Mesenchymal stem cell (in vitro differentiated cells and primary cell): Measurements from ENCODE around the gene APEH. TPM values are rescaled to one million over a fixed set of nuclear protein-coding genes. Genes with fewer than 3 reads are reported as not detected.

Experiments
- DNase-seq: peaks from one replicate; pipeline ENCODE4 v3.0.0-alpha.2; 2013
- H2AFZ ChIP-seq: one replicate; pipeline ENCODE4 v1.6.1; 2013; ENCODE audit warnings: low read depth, mild to moderate bottlenecking, control low read depth, inconsistent platforms, low read length, moderate library complexity
- H2AK5ac ChIP-seq: 2 replicates; pipeline ENCODE4 v1.6.1; 2013; ENCODE audit warnings: low read length, moderate library complexity, mild to moderate bottlenecking, inconsistent platforms; ENCODE audit not compliant: severe bottlenecking
- H2BK120ac ChIP-seq: one replicate; pipeline ENCODE4 v1.6.1; 2013; ENCODE audit warnings: low read depth, mild to moderate bottlenecking, inconsistent platforms, low read length, moderate library complexity
- H2BK12ac ChIP-seq, 2 experiments: one replicate each; pipeline ENCODE4 v1.6.1; 2013; ENCODE audit warnings: inconsistent platforms in 2 of 2, low read length in 2 of 2, mild to moderate bottlenecking in 2 of 2, moderate library complexity in 2 of 2, control low read depth in 1 of 2
- H2BK15ac ChIP-seq: one replicate; pipeline ENCODE4 v1.6.1; 2013; ENCODE audit warnings: mild to moderate bottlenecking, low read depth, inconsistent platforms; ENCODE audit not compliant: poor library complexity, severe bottlenecking
- H2BK5ac ChIP-seq: 2 replicates; pipeline ENCODE4 v1.6.1; 2013; ENCODE audit warnings: low read depth, mild to moderate bottlenecking, low read length, control low read depth, inconsistent platforms; ENCODE audit not compliant: poor library complexity, severe bottlenecking
- H3K14ac ChIP-seq, 2 experiments: one replicate each; pipeline ENCODE4 v1.6.1; 2013; ENCODE audit warnings: inconsistent platforms in 2 of 2, low read length in 2 of 2, control low read depth in 1 of 2, mild to moderate bottlenecking in 1 of 2, moderate library complexity in 1 of 2
- H3K18ac ChIP-seq, 2 experiments: one replicate each; pipeline ENCODE4 v1.6.1; 2013; ENCODE audit warnings: inconsistent platforms in 2 of 2, low read length in 2 of 2, control low read depth in 1 of 2, low read depth in 1 of 2, mild to moderate bottlenecking in 1 of 2
- H3K23ac ChIP-seq, 2 experiments: one replicate each; pipeline ENCODE4 v1.6.1; 2013; ENCODE audit warnings: inconsistent platforms in 2 of 2, low read length in 2 of 2, mild to moderate bottlenecking in 2 of 2, moderate library complexity in 2 of 2, control low read depth in 1 of 2
- H3K27ac ChIP-seq: 2 replicates; pipeline ENCODE4 v1.5.1; 2013; ENCODE audit warnings: mild to moderate bottlenecking, moderate library complexity, low read length, control low read depth, inconsistent platforms; ENCODE audit not compliant: poor library complexity, severe bottlenecking
- H3K27me3 ChIP-seq, 2 experiments: 2 replicates each; pipeline versions ENCODE4 v1.6.1 to v1.7.0; 2013; ENCODE audit warnings: low read length in 2 of 2, mild to moderate bottlenecking in 2 of 2, moderate library complexity in 2 of 2, control low read depth in 1 of 2, inconsistent platforms in 1 of 2; ENCODE audit not compliant: control insufficient read depth in 1 of 2, insufficient read depth in 1 of 2
- H3K36me3 ChIP-seq, 2 experiments: 2 replicates each; pipeline versions ENCODE4 v1.6.1 to v1.7.0; 2013; ENCODE audit warnings: low read length in 2 of 2, control low read depth in 1 of 2, inconsistent platforms in 1 of 2, low read depth in 1 of 2, mild to moderate bottlenecking in 1 of 2; ENCODE audit not compliant: insufficient read depth in 2 of 2, control insufficient read depth in 1 of 2
- H3K4ac ChIP-seq, 2 experiments: one replicate each; pipeline ENCODE4 v1.6.1; 2013; ENCODE audit warnings: inconsistent platforms in 2 of 2, low read length in 2 of 2, mild to moderate bottlenecking in 2 of 2, moderate library complexity in 2 of 2, control low read depth in 1 of 2, low read depth in 1 of 2
- H3K4me1 ChIP-seq: 2 replicates; pipeline ENCODE4 v1.6.1; 2013; ENCODE audit warnings: low read depth, low read length, control low read depth; ENCODE audit not compliant: control insufficient read depth, insufficient read depth
- H3K4me2 ChIP-seq: 2 replicates; pipeline ENCODE4 v1.6.1; 2013; ENCODE audit warnings: low read length, mild to moderate bottlenecking, inconsistent platforms; ENCODE audit not compliant: poor library complexity, severe bottlenecking
- H3K4me3 ChIP-seq, 2 experiments: 2 replicates each; pipeline versions ENCODE4 v1.5.1 to v1.7.0; 2013; ENCODE audit warnings: low read length in 2 of 2, mild to moderate bottlenecking in 2 of 2, control low read depth in 1 of 2, low read depth in 1 of 2; ENCODE audit not compliant: insufficient read depth in 1 of 2
- H3K79me1 ChIP-seq: replicated peaks from 2 replicates; pipeline ENCODE4 v1.6.1; 2013; ENCODE audit warnings: mild to moderate bottlenecking, control low read depth, low read length, inconsistent platforms; ENCODE audit not compliant: poor library complexity, severe bottlenecking
- H3K9ac ChIP-seq: 2 replicates; pipeline ENCODE4 v1.7.0; 2013; ENCODE audit warnings: mild to moderate bottlenecking, low read length, moderate library complexity
- H3K9me3 ChIP-seq: 2 replicates; pipeline ENCODE4 v1.7.0; 2013; ENCODE audit warnings: mild to moderate bottlenecking, low read length; ENCODE audit not compliant: control insufficient read depth
- H4K8ac ChIP-seq: one replicate; pipeline ENCODE4 v1.6.1; 2013; ENCODE audit warnings: inconsistent platforms, mild to moderate bottlenecking, low read length, moderate library complexity
- H4K91ac ChIP-seq: one replicate; pipeline ENCODE4 v1.6.1; 2013; ENCODE audit warnings: mild to moderate bottlenecking, low read length, inconsistent platforms
- WGBS: methylation state at CpG from one replicate; pipeline ENCODE4 v1.1.7; 2013; ENCODE audit warnings: mixed read lengths; 5-methylcytosine and 5-hydroxymethylcytosine counted together
- small RNA-seq: library from polyadenylated mRNA; stranded (forward); fragments of <200 nt; extraction: miRNeasy Mini kit (QIAGEN cat#:217004); gene quantifications from one replicate; pipeline ENCODE3, GENCODE V24; 2013; ENCODE audit warnings: low read depth

APEH gene

DNA sequence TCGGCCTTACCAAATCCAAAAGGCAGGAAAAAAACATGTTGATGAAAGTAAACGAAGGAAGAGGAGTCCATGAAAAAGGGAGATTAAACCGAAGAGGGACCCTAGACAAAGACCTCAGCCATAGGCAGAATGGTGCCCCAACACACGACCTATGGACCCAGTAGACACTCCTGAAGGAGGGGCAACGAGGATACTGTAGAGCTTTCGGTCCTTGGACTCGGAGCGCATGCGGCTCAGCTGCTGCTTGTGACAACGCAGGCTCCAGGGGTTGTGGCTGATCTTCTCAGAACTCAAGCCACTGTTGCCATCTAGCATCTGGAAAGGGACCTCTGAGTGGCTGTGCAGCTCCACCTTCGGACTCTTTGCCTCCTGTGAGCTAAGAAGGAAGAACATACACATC, 58.4 kb downstream of the APEH start:
- 98% methylated on average over 11 of the region's 11 CpGs for WGBS

DNA sequence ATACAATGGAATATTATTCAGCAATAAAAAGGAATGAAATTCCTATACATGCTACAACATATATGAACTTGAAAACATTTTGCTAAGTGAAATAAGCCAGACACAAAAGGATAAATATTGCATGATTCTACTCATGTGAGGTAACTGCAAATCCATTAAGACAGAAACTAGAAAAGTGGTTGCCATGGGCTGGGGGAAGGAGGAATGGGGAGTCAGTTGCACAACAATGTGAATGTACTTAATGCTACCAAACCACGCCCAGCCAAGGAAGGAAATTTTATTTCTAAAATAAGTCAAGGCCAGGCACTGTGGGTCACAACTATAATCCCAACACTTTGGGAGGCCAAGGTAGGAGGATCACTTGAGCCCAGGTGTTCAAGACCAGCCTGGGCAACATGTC, 59.4 kb downstream of the APEH start:
- H2BK12ac ChIP-seq = no peak overlapping the region
- no peak overlapping the region for H3K23ac ChIP-seq
- H3K9ac ChIP-seq = no peak overlapping the region
- DNase-seq = peak; percentile 41
- no peak overlapping the region for H3K14ac ChIP-seq
- H3K79me1 ChIP-seq = peaks cover 41% of the 10 kb centered on the region
- H3K9me3 ChIP-seq = no peaks in the 10 kb centered on the region
- no peak overlapping the region for H3K4ac ChIP-seq
- H2AK5ac ChIP-seq = no peak overlapping the region
- no peak overlapping the region for H3K4me3 ChIP-seq
- H3K36me3 ChIP-seq = peaks cover 56 to 82% of the 10 kb centered on the region in 2 experiments
- H3K4me1 ChIP-seq = no peaks in the 10 kb centered on the region
- H2AFZ ChIP-seq = no peak overlapping the region
- no peak overlapping the region for H3K18ac ChIP-seq
- H2BK120ac ChIP-seq = no peak overlapping the region
- H4K8ac ChIP-seq = no peak overlapping the region
- H3K27me3 ChIP-seq = no peaks in the 10 kb centered on the region
- no peak overlapping the region for H3K4me2 ChIP-seq
- H4K91ac ChIP-seq = no peak overlapping the region
- no peak overlapping the region for H2BK5ac ChIP-seq
- no peak overlapping the region for H2BK15ac ChIP-seq
- WGBS = 100% methylated on average over 1 of the region's 1 CpG
- no peak overlapping the region for H3K27ac ChIP-seq

More for the DNA sequence above, 58.4 kb downstream of the APEH start:
- Histone ChIP-seq H4K8ac (no peak overlapping the region), H3K27me3 (no peaks in the 10 kb centered on the region), H3K9me3 (no peaks in the 10 kb centered on the region), H4K91ac (no peak overlapping the region), H3K18ac (no peak overlapping the region), H3K9ac (no peak overlapping the region), H2BK12ac (no peak overlapping the region), H2BK15ac (no peak overlapping the region), H2AK5ac (no peak overlapping the region), H3K14ac (no peak overlapping the region), H3K23ac (no peak overlapping the region), H2BK5ac (no peak overlapping the region), H2BK120ac (no peak overlapping the region), H3K27ac (no peak overlapping the region), H3K4me1 (no peaks in the 10 kb centered on the region), H3K4ac (no peak overlapping the region), H3K36me3 (peaks cover 54 to 81% of the 10 kb centered on the region in 2 experiments), H3K4me2 (no peak overlapping the region), H3K79me1 (peaks cover 37% of the 10 kb centered on the region), H2AFZ (no peak overlapping the region), H3K4me3 (no peak overlapping the region)
- no peak for DNase-seq

Small RNAs within 50 kb of the gene (small RNA-seq; reads per million reads assigned to genes)
- not detected for gene AMIGO3
